HG03354 (cell line): ENCODE measurements around the gene PRG2.
"Not testable (repeated sequence)": the region's sequence is repeated elsewhere in the genome, so short reads cannot be mapped to it uniquely, and the experiment has no call there.

ENCODE experiments used
- ATAC-seq: cut with Tn5 transposase; IDR thresholded peaks from one replicate; pipeline ENCODE4 v1.9.1; 2021; ENCODE audit warnings: mild to moderate bottlenecking; ENCODE audit not compliant: unreplicated experiment, poor library complexity, severe bottlenecking

Gene PRG2

DNA sequence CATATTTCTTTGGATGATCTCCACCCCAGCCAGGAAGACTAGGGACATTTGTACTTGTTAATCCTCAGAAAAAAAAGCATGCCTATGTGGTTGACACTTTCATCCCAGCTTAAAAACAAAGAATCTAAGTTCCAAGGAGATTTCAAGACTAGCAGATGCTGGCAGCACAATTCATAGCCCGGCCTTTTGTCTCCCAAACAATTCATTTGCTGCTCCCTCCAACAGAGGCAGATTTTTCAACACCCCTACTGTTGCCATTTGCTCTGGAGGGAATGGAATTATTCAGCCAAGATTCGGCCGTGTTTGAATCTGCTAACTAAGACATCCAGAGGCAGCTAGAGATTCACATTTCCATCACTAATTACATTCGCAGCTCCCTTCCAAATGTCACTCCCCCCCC is 37.0 kb downstream of the PRG2 start:
- ATAC-seq = no peak

DNA sequence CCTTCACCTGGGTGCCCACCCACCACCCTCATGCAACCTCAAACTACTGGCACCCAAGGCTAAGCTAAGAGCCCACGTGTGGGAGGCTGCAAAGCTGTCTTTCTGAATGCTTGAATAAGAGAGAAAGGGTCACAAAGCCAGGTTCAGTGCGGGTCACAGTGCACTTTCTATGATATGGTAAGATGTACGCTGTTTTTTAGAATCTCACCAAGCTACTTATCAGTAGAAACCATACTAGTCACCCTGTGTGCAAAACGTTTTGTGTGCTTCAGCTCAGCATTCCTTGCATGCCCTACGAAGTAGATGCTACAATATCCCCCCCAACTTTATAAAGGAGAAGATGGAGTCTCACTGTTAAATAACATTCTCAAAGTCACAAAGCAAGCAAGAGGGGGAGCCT is 37.4 kb downstream of the PRG2 start:
- no peak for ATAC-seq

DNA sequence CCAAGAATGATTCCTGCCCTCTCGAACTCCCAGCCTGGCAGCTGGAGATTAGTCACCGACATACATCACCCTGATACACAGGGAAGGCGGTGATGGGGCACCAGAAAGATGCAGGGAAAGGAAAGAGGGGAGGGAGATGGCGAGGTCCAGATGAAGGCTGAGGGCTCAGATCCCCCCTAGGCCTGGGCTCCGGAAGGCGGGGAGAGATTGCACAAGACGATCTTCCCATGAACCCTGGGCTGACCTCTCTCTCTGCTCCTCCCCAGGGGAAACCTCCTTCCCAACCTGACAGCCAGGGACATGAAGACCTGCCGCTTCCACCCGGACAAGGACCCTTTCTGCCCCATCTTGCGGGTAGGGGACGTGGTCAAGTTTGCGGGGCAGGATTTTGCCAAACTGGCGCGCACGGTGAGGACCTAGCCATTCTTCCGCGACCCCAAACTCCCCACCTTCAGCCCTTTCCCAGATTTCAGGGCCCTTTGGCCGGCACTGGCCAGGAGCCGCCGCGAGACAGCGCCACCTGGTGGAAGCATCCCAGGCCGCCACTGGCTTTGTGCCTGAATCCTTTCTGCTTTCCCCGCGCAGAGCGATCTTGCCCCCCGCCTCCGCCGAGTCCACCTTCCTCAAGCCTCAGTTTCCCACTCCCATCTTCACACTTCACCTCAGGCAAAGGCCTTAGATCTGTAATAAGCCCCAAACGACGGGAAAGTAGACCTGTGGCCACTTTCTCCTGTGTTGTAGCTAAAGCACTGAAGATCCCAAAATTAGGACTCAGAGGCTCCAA is 40.8 kb downstream of the PRG2 start:
- no peak for ATAC-seq

GRCh38 chr11:57348636-57349313 is 41.7 kb downstream of the PRG2 start:
- no peak for ATAC-seq

DNA sequence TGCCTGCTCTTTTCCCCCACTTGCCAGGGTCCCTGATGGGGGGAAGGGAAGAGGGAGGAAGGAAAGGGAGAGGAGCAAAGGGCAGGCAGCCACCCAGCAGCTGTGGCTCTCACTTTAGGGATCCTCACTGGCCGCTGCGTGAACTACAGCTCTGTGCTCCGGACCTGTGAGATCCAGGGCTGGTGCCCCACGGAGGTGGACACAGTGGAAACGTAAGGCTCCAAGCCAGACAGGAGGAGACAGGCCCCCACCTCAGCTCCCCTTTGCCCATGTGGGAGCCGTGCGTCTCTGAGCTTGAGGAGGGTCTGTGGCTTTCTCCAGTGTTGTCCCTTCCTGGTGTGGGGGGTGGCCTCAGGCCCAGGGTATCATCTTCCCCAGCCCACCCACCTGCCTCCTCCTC is 42.4 kb downstream of the PRG2 start:
- ATAC-seq = no peak

GRCh38 chr11:57347336-57347735 is 43.1 kb downstream of the PRG2 start:
- ATAC-seq = no peak

DNA sequence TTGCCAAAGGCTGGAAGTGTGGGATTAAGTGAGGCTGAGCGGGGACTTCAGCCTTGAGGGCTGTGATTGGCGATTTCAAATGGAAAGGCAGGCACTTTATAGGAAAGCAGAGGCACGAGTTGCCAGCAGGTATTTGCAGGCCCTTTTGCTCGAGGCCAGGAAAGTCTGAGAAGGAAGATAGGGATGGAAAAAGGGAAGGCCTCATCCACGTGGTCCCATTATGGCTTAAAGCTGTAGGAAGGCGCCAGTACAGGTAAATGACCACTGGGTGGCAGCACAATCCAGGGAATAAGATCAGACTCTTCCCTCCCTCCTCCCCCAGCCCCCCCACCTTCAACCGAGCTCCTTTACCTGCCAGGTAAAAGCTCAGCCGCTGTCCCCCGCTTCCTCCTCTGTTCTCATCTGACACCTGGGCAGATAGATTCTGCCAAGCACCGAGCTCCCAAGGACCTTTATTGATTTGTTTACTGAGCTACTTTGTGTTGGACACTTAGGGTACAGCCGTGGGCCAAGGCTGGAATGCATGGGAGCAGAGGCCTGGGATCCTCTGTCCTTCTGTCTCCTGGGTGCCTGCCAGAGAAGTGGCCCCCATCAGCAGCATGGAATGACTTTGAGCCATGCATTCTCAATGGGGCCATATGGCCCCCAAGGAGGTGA is 44.8 kb downstream of the PRG2 start:
- ATAC-seq = peak; percentile 79

DNA sequence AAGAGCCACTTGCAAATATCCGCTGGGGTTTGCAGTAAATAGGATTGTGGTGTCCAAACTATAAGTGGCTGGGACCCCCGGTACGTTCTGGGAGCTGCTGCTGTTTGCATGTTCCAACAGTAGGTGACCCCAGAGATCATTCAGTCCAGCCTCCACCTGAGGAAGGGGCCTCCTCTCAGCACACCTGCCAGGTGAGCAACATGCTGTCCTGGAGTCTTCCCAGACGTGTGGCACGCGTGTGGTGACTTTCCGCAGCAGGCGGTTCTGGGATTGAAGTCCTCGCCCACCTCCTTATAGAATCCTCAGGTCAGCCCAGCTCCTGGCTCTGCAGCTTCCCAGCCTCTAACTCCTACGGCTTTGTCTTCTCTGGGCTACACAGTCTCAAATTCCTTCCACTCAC is 45.6 kb downstream of the PRG2 start:
- no peak for ATAC-seq

DNA sequence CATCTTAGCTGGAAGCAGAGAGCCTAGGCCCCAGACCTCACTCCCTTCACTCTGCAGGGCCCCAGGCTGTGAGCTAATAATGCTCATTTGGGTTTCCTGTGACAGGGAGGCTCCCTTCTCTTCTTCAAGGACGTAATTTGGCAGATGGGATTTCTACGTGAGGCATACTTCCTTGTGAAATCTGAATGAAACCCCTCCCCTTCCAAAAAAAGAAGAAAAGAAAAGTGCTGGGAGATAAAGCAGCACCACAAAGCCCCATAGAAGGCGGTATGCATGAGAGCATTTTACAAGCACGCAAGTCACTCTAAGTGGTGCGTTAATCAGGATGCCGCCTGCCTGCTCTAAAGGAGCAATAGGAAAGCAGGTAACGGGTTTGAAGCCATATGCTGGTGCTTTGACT is 46.6 kb downstream of the PRG2 start:
- no peak for ATAC-seq

- ATAC-seq = no peak
Observed at GRCh38 chr11:57342702-57343101, 47.7 kb downstream of the PRG2 start.

GRCh38 chr11:57341250-57341808 is 49.1 kb downstream of the PRG2 start:
- no peak for ATAC-seq

GRCh38 chr11:57340039-57340615 is 50.3 kb downstream of the PRG2 start:
- ATAC-seq = no peak

DNA sequence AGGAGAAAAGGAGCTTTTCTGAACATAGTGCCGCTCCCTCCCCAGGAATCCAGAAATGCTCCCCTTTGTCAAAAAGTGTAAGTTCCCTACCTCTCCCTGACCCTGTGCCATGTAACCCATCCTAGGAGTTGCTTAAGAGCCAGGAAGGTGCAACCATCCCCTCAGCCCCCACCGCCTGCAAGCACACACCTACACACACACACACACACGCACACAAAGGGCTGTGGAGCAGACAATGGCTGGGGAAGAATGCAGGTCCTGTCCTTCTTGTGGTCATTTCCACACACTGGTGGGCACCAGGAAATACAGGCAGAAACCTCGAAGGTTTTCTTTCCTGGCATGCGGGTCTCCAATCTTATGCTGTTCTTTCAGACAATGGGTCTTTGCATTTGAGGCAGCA is 51.1 kb downstream of the PRG2 start:
- no peak for ATAC-seq

- ATAC-seq = no peak
Observed at GRCh38 chr11:57338142-57338541, 52.3 kb downstream of the PRG2 start, which contains the start of gene P2RX3. Gene P2RX3 (plus strand): TSS chr11:57338352. CDS start chr11:57338551, 199 bp downstream.

DNA sequence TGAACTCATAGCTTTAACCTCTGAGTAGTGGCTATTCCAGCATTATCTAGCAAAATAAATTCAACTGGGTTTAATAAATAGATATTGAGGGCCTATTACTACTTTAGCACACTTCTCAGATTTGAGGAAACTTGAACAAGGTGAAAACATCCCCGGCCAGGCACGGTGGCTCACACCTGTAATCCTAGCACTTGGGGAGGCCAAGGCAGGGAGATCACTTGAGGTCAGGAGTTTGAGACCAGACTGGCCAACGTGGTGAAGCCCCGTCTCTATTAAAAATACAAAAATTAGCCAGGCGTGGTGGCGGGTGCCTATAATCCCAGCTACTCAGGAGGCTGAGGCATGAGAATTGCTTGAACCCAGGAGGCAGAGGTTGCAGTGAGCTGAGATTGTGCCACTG is 53.6 kb downstream of the PRG2 start:
- not testable (repeated sequence) for ATAC-seq
